H9 (cell line): ENCODE measurements around the gene SCNN1G. TPM values are rescaled to one million over a fixed set of nuclear protein-coding genes. Genes with fewer than 3 reads are reported as not detected.

Experiments used
- DNase-seq: peaks from one replicate; pipeline ENCODE4 v3.0.0-alpha.2; 2017
- H2AFZ ChIP-seq: one replicate; pipeline ENCODE4 v1.6.1; 2013; ENCODE audit warnings: mild to moderate bottlenecking, low read length, control low read depth, moderate library complexity
- H2AK5ac ChIP-seq: 2 replicates; pipeline ENCODE4 v1.6.1; 2013; ENCODE audit warnings: low read length, control low read depth, mixed read lengths; ENCODE audit not compliant: insufficient read length
- H2BK120ac ChIP-seq: one replicate; pipeline ENCODE4 v1.6.1; 2013; ENCODE audit warnings: low read depth, mild to moderate bottlenecking, low read length, control low read depth, inconsistent platforms; ENCODE audit not compliant: poor library complexity, severe bottlenecking
- H2BK12ac ChIP-seq: 2 replicates; pipeline ENCODE4 v1.6.1; 2013; ENCODE audit warnings: low read length, control low read depth, mixed read lengths, low read depth; ENCODE audit not compliant: insufficient read length
- H2BK15ac ChIP-seq: 2 replicates; pipeline ENCODE4 v1.6.1; 2013; ENCODE audit warnings: low read depth, low read length, control low read depth
- H2BK20ac ChIP-seq: one replicate; pipeline ENCODE4 v1.6.1; 2013; ENCODE audit warnings: low read depth, mild to moderate bottlenecking, low read length, control low read depth, inconsistent platforms; ENCODE audit not compliant: poor library complexity, severe bottlenecking
- H2BK5ac ChIP-seq: 2 replicates; pipeline ENCODE4 v1.6.1; 2013; ENCODE audit warnings: low read length, control low read depth, mixed read lengths; ENCODE audit not compliant: insufficient read length
- H3K14ac ChIP-seq: 2 replicates; pipeline ENCODE4 v1.6.1; 2013; ENCODE audit warnings: low read length, control low read depth; ENCODE audit not compliant: insufficient read depth
- H3K18ac ChIP-seq: 2 replicates; pipeline ENCODE4 v1.6.1; 2013; ENCODE audit warnings: low read depth, mild to moderate bottlenecking, mixed read lengths, low read length, control low read depth; ENCODE audit not compliant: insufficient read length
- H3K23ac ChIP-seq: 2 replicates; pipeline ENCODE4 v1.6.1; 2013; ENCODE audit warnings: low read length, control low read depth, mixed read lengths, low read depth; ENCODE audit not compliant: insufficient read length
- H3K23me2 ChIP-seq: 2 replicates; pipeline ENCODE4 v1.6.1; 2013; ENCODE audit warnings: low read depth, mild to moderate bottlenecking, mixed read lengths, low read length, control low read depth; ENCODE audit not compliant: insufficient read length, poor library complexity, severe bottlenecking
- H3K27ac ChIP-seq: 2 replicates; pipeline ENCODE4 v1.5.1; 2013; ENCODE audit warnings: low read length, control low read depth, mixed read lengths, low read depth; ENCODE audit not compliant: insufficient read length
- H3K27me3 ChIP-seq: 2 replicates; pipeline ENCODE4 v1.6.1; 2013; ENCODE audit warnings: low read length, control low read depth, inconsistent platforms; ENCODE audit not compliant: insufficient read depth
- H3K4ac ChIP-seq: 2 replicates; pipeline ENCODE4 v1.6.1; 2013; ENCODE audit warnings: low read depth, mild to moderate bottlenecking, control low read depth, inconsistent platforms, low read length, moderate library complexity
- H3K4me1 ChIP-seq: 2 replicates; pipeline ENCODE4 v1.6.1; 2013; ENCODE audit warnings: low read length, control low read depth, inconsistent platforms; ENCODE audit not compliant: insufficient read depth
- H3K4me2 ChIP-seq: 2 replicates; pipeline ENCODE4 v1.6.1; 2013; ENCODE audit warnings: low read length, control low read depth, mixed read lengths; ENCODE audit not compliant: insufficient read length, insufficient read depth
- H3K56ac ChIP-seq: 2 replicates; pipeline ENCODE4 v1.6.1; 2013; ENCODE audit warnings: low read depth, mild to moderate bottlenecking, mixed read lengths, low read length, control low read depth; ENCODE audit not compliant: insufficient read length
- H3K79me1 ChIP-seq: 2 replicates; pipeline ENCODE4 v1.6.1; 2013; ENCODE audit warnings: low read depth, mild to moderate bottlenecking, moderate library complexity, low read length, control low read depth, inconsistent platforms; ENCODE audit not compliant: insufficient read depth, poor library complexity, severe bottlenecking
- H3K79me2 ChIP-seq: 2 replicates; pipeline ENCODE4 v1.6.1; 2013; ENCODE audit warnings: low read length, control low read depth, inconsistent platforms; ENCODE audit not compliant: insufficient read depth
- H3K9ac ChIP-seq: 2 replicates; pipeline ENCODE4 v1.6.1; 2013; ENCODE audit warnings: low read length, control low read depth, mixed read lengths; ENCODE audit not compliant: insufficient read length; ENCODE audit errors: extremely low read depth
- H3K9me3 ChIP-seq: one replicate; pipeline ENCODE4 v1.6.1; 2013; ENCODE audit warnings: low read depth, low read length, inconsistent platforms; ENCODE audit not compliant: control insufficient read depth
- H3T11ph ChIP-seq: one replicate; pipeline ENCODE4 v1.6.1; 2013; ENCODE audit warnings: mild to moderate bottlenecking, low read length, control low read depth, inconsistent platforms
- H4K20me1 ChIP-seq: one replicate; pipeline ENCODE4 v1.6.1; 2013; ENCODE audit not compliant: control insufficient read depth, insufficient read length, insufficient read depth
- H4K5ac ChIP-seq: 2 replicates; pipeline ENCODE4 v1.6.1; 2013; ENCODE audit warnings: low read depth, mild to moderate bottlenecking, mixed read lengths, low read length, control low read depth; ENCODE audit not compliant: insufficient read length
- H4K8ac ChIP-seq: replicated peaks from 2 replicates; pipeline ENCODE4 v1.6.1; 2013; ENCODE audit warnings: low read length, control low read depth, mixed read lengths, low read depth; ENCODE audit not compliant: insufficient read length
- H4K91ac ChIP-seq: 2 replicates; pipeline ENCODE4 v1.6.1; 2013; ENCODE audit warnings: low read depth, mild to moderate bottlenecking, moderate library complexity, mixed read lengths, low read length, control low read depth; ENCODE audit not compliant: insufficient read length
- H3K27ac Mint-ChIP-seq, 3 experiments: 2 replicates in 2 of 3; 3 replicates in 1 of 3; pipeline ENCODE4 v1.8.0; 2020 to 2021; ENCODE audit warnings: mixed read lengths in 3 of 3, mild to moderate bottlenecking in 1 of 3, moderate library complexity in 1 of 3
- H3K27me3 Mint-ChIP-seq: 2 replicates; pipeline ENCODE4 v1.8.0; 2021; ENCODE audit warnings: low read depth, mild to moderate bottlenecking, moderate library complexity, mixed read lengths
- H3K36me3 Mint-ChIP-seq, 3 experiments: 2 replicates in 2 of 3; 3 replicates in 1 of 3; pipeline ENCODE4 v1.8.0; 2020 to 2021; ENCODE audit warnings: low read depth in 3 of 3, mixed read lengths in 3 of 3; ENCODE audit not compliant: insufficient read depth in 1 of 3
- H3K4me1 Mint-ChIP-seq, 2 experiments: 2 replicates each; pipeline ENCODE4 v1.8.0; 2020; ENCODE audit warnings: mixed read lengths in 2 of 2
- H3K4me3 Mint-ChIP-seq, 2 experiments: 2 replicates in 1 of 2; 3 replicates in 1 of 2; pipeline ENCODE4 v1.8.0; 2020 to 2021; ENCODE audit warnings: mild to moderate bottlenecking in 2 of 2, mixed read lengths in 2 of 2, moderate library complexity in 1 of 2
- H3K9me3 Mint-ChIP-seq, 2 experiments: 2 replicates in 1 of 2; 3 replicates in 1 of 2; pipeline ENCODE4 v1.8.0; 2020; ENCODE audit warnings: mild to moderate bottlenecking in 2 of 2, mixed read lengths in 2 of 2, moderate library complexity in 1 of 2
- CTCF ChIP-seq: fragments of 200-600 bp; sonication (generic); conservative IDR thresholded peaks from 3 replicates; pipeline ENCODE4 v1.8.0; 2021; ENCODE audit warnings: antibody characterized with exemption, mild to moderate bottlenecking
- WGBS: extraction: QIAGEN DNeasy Blood & Tissue Kit; methylation state at CpG from one replicate; pipeline ENCODE4 v1.1.7; 2013; ENCODE audit warnings: missing lambda C conversion rate, low lambda C conversion rate, mixed read lengths; ENCODE audit not compliant: insufficient read length; ENCODE audit errors: extremely low coverage; 5-methylcytosine and 5-hydroxymethylcytosine counted together
- total RNA-seq: library from RNA; stranded (reverse); gene quantifications from 2 replicates; pipeline ENCODE4 v1.2.1, GENCODE V29; 2021

The SCNN1G gene
- total RNA-seq, 1 experiment from 2014 or later, result 0.74 TPM

- H3K9me3 Mint-ChIP-seq, result peaks cover 10 to 13% of the 10 kb centered on the region in 2 experiments; a peak in 4 of 5 replicates
- H3K23ac ChIP-seq, result no peak overlapping the region
- DNase-seq, result no peak
- WGBS, result no CpG with 5 or more reads among the region's 4 CpGs
- H3K56ac ChIP-seq, result no peak overlapping the region
- H3K27me3 ChIP-seq, result no peaks in the 10 kb centered on the region
- no peak overlapping the region for H3T11ph ChIP-seq
- no peaks in the 10 kb centered on the region; a peak in 2 of 7 replicates for H3K36me3 Mint-ChIP-seq
- no peak overlapping the region for H2AK5ac ChIP-seq
- no peak overlapping the region for H3K14ac ChIP-seq
- no peak overlapping the region for H2BK15ac ChIP-seq
- H3K4me1 Mint-ChIP-seq, result no peaks in the 10 kb centered on the region
- H3K4ac ChIP-seq, result no peak overlapping the region
- no peaks in the 10 kb centered on the region for H3K79me1 ChIP-seq
- no peak overlapping the region for H3K4me3 Mint-ChIP-seq
- TF ChIP-seq CTCF, result no peak
- no peaks in the 10 kb centered on the region for H3K23me2 ChIP-seq
- no peak overlapping the region for H2AFZ ChIP-seq
- no peak overlapping the region for H2BK5ac ChIP-seq
- H2BK12ac ChIP-seq, result no peak overlapping the region
- H3K9me3 ChIP-seq, result no peaks in the 10 kb centered on the region
- H3K18ac ChIP-seq, result no peak overlapping the region
- no peak overlapping the region for H2BK20ac ChIP-seq
- H4K20me1 ChIP-seq, result no peaks in the 10 kb centered on the region
- H3K27me3 Mint-ChIP-seq, result no peaks in the 10 kb centered on the region; the same call in none of the 2 replicates
- H2BK120ac ChIP-seq, result no peak overlapping the region
- H3K27ac Mint-ChIP-seq, result no peak overlapping the region
- H3K4me2 ChIP-seq, result no peak overlapping the region
- no peak overlapping the region for H4K91ac ChIP-seq
- H3K4me1 ChIP-seq, result no peaks in the 10 kb centered on the region
- H3K79me2 ChIP-seq, result no peaks in the 10 kb centered on the region
- no peak overlapping the region for H3K9ac ChIP-seq
- H4K8ac ChIP-seq, result no peak overlapping the region
- H4K5ac ChIP-seq, result no peak overlapping the region
- H3K27ac ChIP-seq, result no peak overlapping the region
Observed at GRCh38 chr16:23254338-23254737, 71.8 kb downstream of the SCNN1G start.
